H1 (cell line): ENCODE measurements around the gene MAPKAP1.

ENCODE experiments used
- CREB1 ChIP-seq: IDR thresholded peaks from 2 replicates; pipeline ENCODE4 v1.6.1; 2012; ENCODE audit warnings: inconsistent platforms
- CTCF ChIP-seq, 3 experiments: IDR thresholded peaks; 1 replicate in 2 of 3; 2 replicates in 1 of 3; pipeline versions ENCODE4 v1.5.1 to v1.6.1; 2011; ENCODE audit warnings: low read length in 3 of 3, mild to moderate bottlenecking in 3 of 3, inconsistent platforms in 2 of 3, low read depth in 1 of 3, moderate library complexity in 1 of 3; ENCODE audit not compliant: insufficient read depth in 1 of 3; ENCODE audit errors: control extremely low read depth in 1 of 3
- EGR1 ChIP-seq: IDR thresholded peaks from 2 replicates; pipeline ENCODE4 v1.6.1; 2011; ENCODE audit warnings: low read depth, low read length, borderline replicate concordance
- HDAC2 ChIP-seq, 2 experiments: fragments of 300-600 bp in 1 of 2; sonication (generic) in 1 of 2; IDR thresholded peaks; 2 replicates each; pipeline ENCODE4 v1.6.1; 2011 to 2012; ENCODE audit warnings: low read depth in 2 of 2, low read length in 2 of 2, mild to moderate bottlenecking in 2 of 2, moderate library complexity in 2 of 2, borderline replicate concordance in 1 of 2, inconsistent platforms in 1 of 2
- MAX ChIP-seq: IDR thresholded peaks from 2 replicates; pipeline ENCODE4 v1.6.1; 2012; ENCODE audit warnings: inconsistent platforms
- POLR2A ChIP-seq, 2 experiments: IDR thresholded peaks; 1 replicate in 1 of 2; 2 replicates in 1 of 2; pipeline ENCODE4 v1.6.1; 2011; ENCODE audit warnings: low read depth in 2 of 2, low read length in 2 of 2, mild to moderate bottlenecking in 2 of 2; ENCODE audit errors: control extremely low read depth in 1 of 2
- POLR2AphosphoS5 ChIP-seq: IDR thresholded peaks from 2 replicates; pipeline ENCODE4 v1.6.1; 2011; ENCODE audit warnings: low read depth, low read length
- YY1 ChIP-seq: IDR thresholded peaks from 2 replicates; pipeline ENCODE4 v1.6.1; 2011; ENCODE audit warnings: low read depth, mild to moderate bottlenecking, low read length

DNA sequence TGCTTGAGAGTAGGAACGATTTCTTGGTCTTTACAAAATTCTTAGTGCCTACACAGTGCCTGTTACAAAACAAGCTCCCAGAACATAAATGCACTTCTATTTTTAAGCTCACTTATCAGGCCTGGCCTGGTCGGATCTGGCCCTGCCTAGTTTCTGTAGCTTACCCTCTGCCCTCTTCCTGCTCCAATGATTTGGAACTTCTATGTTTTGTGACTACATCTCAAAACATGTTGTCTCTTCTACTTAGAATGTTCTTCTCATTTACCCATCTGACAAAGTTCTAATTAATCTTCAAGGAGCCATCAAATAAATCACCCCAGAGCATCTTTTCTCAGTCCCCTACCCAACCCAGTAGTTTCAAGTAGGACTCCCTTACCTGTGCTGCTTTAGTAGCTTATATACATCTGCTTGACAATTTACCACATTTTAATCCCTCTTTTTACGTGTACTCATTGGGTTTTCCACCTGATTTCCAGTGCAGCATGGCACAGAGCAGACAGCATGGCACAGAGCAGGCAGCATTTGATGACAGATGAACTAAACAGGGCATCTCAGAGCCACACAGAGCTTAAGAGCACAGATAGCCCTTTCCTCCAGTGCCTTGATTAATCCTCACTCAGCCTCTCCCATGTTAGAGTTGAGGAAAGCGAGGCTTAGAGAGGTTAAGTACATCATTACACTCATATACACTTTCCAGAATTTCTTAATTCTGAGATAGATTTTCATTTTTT is 171.9 kb downstream of the MAPKAP1 start:
- no peak for TF ChIP-seq EGR1
- no peak for TF ChIP-seq CTCF (IDR thresholded peaks at IDR 0.05; ENCODE audit: control extremely low read depth in 1 of 3, insufficient read depth in 1 of 3, low read depth in 1 of 3, low read length in 3 of 3)
- no peak for TF ChIP-seq YY1
- no peak for TF ChIP-seq POLR2AphosphoS5
- no peak for TF ChIP-seq POLR2A (IDR thresholded peaks at IDR 0.05; ENCODE audit: control extremely low read depth in 1 of 2, low read depth in 2 of 2, low read length in 2 of 2)
- no peak for TF ChIP-seq HDAC2 (IDR thresholded peaks at IDR 0.05; ENCODE audit: borderline replicate concordance in 1 of 2, low read depth in 2 of 2, low read length in 2 of 2)
- no peak for TF ChIP-seq CREB1
- no peak for TF ChIP-seq MAX
